Stomach smooth muscle (tissue), 2 donors: ENCODE results near the gene TMEM220.

Experiments
- H3K27ac ChIP-seq: one replicate; pipeline ENCODE4 v1.7.0; 2013; ENCODE audit warnings: mild to moderate bottlenecking, low read length, inconsistent platforms
- H3K27me3 ChIP-seq, 2 donors: one replicate each; pipeline ENCODE4 v1.7.0; 2013; ENCODE audit warnings: low read length in 2 of 2; ENCODE audit not compliant: insufficient read depth in 2 of 2, control insufficient read depth in 1 of 2
- H3K36me3 ChIP-seq, 2 donors: one replicate each; pipeline ENCODE4 v1.7.0; 2013; ENCODE audit warnings: low read length in 2 of 2; ENCODE audit not compliant: control insufficient read depth in 2 of 2, insufficient read depth in 2 of 2
- H3K4me1 ChIP-seq: one replicate; pipeline ENCODE4 v1.7.0; 2013; ENCODE audit warnings: low read length; ENCODE audit not compliant: control insufficient read depth, insufficient read depth
- H3K4me3 ChIP-seq, 2 donors: one replicate each; pipeline ENCODE4 v1.7.0; 2013; ENCODE audit warnings: low read length in 2 of 2
- H3K9ac ChIP-seq, 2 donors: one replicate each; pipeline ENCODE4 v1.7.0; 2013; ENCODE audit warnings: low read length in 2 of 2, mild to moderate bottlenecking in 1 of 2
- H3K9me3 ChIP-seq, 2 donors: one replicate each; pipeline ENCODE4 v1.7.0; 2013; ENCODE audit warnings: low read length in 2 of 2; ENCODE audit not compliant: control insufficient read depth in 2 of 2
- donor health status: healthy.
- donor health status: Pancreatic carcinoma.

The TMEM220 gene

DNA sequence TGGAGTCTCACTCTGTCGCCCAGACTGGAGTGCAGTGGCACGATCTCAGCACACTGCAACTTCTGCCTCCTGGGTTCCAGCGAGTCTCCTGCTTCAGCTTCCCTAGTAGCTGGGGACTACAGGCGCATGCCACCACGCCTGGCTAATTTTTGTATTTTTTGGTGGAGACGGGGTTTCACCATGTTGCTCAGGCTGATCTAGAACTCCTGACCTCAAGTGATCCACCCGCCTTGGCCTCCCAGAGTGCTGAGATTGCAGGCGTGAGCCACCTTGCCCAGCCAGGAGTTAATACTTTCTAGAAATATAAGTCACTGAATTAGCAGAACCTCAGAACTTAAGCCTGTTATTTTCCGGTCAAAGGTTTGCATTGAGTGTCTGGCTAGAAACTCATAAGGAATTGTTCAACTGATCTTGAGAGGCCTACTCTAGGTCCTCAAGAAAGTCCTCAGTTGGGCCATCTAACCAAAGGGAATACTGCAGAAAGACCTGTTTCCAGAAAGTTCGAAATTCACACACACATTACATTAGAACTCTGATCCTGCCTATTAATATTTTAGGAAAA, 1.4 kb downstream of the TMEM220 start:
- Histone ChIP-seq H3K4me3 (no peak overlapping the region), H3K27ac (peak overlapping the region; percentile 88), H3K9ac (peak overlapping the region in 1 of 2 donors; percentile 82)

DNA sequence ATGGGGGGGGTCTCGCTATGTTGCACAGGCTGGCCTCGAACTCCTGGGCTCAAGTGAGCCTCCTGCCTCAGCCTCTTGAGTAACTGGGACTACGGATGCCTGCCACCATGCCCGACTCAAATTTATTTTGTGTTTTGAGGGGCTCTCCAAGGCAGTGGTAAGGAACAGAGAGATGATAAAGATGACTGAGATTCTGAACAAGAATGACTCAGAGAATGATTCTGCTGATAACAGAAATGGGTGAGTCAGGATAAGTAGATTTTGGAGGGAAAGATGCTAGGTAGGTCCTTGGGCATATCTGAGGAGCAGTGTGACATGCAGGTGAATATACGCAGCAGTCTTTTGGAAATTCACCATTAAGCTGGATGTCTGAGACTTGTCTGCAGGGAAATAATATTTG, 2.6 kb downstream of the TMEM220 start:
- H3K9me3 ChIP-seq, result no peaks in the 10 kb centered on the region
- no peak overlapping the region for H3K9ac ChIP-seq
- H3K4me3 ChIP-seq, result no peak overlapping the region
- no peaks in the 10 kb centered on the region for H3K4me1 ChIP-seq
- H3K27me3 ChIP-seq, result no peaks in the 10 kb centered on the region
- peaks cover 20 to 21% of the 10 kb centered on the region in 2 donors for H3K36me3 ChIP-seq
- no peak overlapping the region for H3K27ac ChIP-seq

More for the DNA sequence above, 1.4 kb downstream of the TMEM220 start:
- no peaks in the 10 kb centered on the region for H3K4me1 ChIP-seq
- H3K9me3 ChIP-seq, result no peaks in the 10 kb centered on the region
- H3K27me3 ChIP-seq, result no peaks in the 10 kb centered on the region
- peaks cover 11 to 19% of the 10 kb centered on the region in 2 donors for H3K36me3 ChIP-seq

DNA sequence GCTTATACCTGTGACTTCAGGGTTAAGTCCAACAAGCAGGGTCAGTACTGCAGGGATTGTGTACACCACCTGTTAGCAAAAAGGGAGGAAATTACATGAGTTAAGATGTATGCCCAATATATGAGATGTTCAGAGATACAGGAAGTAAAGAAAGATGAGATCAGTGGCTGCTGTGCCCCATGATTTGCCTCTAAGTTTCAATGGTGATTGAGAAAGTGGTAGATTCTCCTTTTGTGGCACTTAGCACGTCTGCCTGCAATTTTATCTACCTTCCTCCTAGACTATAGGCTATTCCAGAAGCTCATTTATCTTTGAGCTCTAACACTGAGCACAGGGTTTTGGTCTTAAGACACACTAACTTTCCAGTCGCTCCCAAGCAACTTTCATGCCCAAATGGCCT, 3.6 kb downstream of the TMEM220 start:
- Histone ChIP-seq H3K9me3 (no peaks in the 10 kb centered on the region), H3K9ac (no peak overlapping the region), H3K4me1 (no peaks in the 10 kb centered on the region), H3K27me3 (no peaks in the 10 kb centered on the region), H3K4me3 (no peak overlapping the region), H3K27ac (no peak overlapping the region), H3K36me3 (peaks cover 20 to 21% of the 10 kb centered on the region in 2 donors)

DNA sequence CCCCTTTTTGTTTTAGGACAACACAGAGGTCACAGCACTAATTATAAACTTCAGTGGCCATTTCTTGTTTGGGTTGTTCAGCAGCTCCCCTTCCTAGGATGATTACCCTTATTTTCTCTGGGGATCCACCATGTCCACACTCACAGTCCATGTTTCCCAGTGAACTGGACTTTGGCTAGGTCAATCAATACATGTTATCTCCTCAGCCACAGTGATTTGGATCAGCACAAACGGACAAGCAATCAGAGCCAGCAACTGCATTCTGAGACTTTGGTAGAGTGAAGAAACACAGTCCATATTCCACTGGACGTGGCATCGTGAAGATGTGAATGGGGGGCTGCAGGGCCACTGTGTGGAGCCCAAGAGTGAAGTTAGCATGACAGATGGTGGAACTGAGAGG, 4.6 kb downstream of the TMEM220 start:
- H3K4me3 ChIP-seq, result no peak overlapping the region
- H3K27me3 ChIP-seq, result no peaks in the 10 kb centered on the region
- H3K9me3 ChIP-seq, result no peaks in the 10 kb centered on the region
- no peak overlapping the region for H3K27ac ChIP-seq
- H3K36me3 ChIP-seq, result peaks cover 20 to 21% of the 10 kb centered on the region in 2 donors
- no peak overlapping the region for H3K9ac ChIP-seq
- no peaks in the 10 kb centered on the region for H3K4me1 ChIP-seq

DNA sequence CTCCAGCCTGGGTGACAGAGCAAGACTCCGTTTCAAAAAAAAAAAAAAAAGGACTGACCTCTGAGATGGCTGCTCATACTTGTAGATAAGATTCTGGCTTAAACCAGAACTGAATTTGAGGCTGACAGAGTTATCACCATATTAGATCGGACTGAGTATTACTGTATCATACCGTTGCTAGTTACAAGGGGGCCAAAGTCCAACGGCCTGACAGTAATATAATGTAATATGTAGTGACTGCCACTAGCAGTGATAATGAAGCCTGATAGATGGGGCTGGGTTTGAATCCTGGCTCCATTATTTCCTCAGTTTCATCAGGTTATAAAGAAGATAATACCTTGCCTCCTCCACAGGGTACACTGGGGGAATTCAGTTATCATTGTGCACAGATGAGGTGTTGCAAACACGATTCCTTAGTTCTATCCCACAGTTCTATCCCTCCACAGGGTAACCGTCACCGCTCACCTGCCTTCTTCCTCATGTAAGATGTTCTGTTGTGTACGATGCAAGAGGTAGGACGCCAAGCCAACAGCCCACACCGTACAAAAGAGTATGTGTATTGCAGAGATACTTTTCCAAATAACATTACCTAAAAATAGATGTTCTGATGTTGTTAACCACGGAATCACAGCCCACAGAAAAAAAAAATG, 5.2 kb downstream of the TMEM220 start:
- Histone ChIP-seq H3K36me3 (peaks cover 20 to 21% of the 10 kb centered on the region in 2 donors), H3K4me3 (no peak overlapping the region), H3K27me3 (no peaks in the 10 kb centered on the region), H3K9me3 (no peaks in the 10 kb centered on the region), H3K27ac (no peak overlapping the region), H3K4me1 (no peaks in the 10 kb centered on the region), H3K9ac (no peak overlapping the region)

DNA sequence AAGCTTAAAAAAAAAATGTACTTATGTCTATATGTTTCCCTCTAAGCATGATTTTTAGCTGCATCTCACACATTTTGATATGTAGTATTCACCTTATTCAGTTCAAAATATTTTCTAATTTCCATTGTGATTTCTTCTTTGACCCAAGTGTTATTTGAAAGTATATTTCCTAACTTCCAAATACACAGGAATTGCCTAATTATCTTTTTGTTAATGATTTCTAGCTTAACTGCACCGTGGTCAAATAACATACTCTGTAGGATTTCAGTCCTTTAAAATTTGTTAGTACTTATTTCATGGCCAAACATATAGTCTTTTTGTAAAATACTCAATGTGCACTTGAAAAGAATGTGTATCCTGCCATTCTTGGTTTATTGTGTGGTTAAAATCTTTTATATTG, 11.3 kb downstream of the TMEM220 start:
- Histone ChIP-seq H3K4me3 (no peak overlapping the region), H3K9ac (no peak overlapping the region), H3K27ac (no peak overlapping the region), H3K4me1 (no peaks in the 10 kb centered on the region), H3K36me3 (peaks cover 2 to 11% of the 10 kb centered on the region in 2 donors), H3K9me3 (no peaks in the 10 kb centered on the region), H3K27me3 (no peaks in the 10 kb centered on the region)

DNA sequence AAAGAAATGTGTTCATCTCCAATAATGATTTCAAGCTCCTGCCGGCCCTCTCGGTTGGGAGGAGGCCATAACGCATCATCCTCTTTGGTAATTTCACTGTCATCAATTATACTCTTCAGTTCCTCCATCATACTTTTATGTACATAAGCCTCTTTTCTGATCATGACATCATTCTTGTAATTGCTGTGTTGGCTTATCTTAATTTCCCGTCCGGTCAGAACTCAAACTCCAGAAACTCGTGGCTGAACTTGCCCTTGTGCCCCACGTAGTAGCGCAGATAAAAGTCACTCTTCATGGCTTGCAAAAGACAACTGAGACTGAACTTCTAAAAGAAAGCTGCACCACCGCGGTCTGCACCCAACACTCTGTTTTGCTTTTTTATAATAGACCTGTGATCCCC, 13.6 kb downstream of the TMEM220 start:
- Histone ChIP-seq H3K9me3 (no peaks in the 10 kb centered on the region), H3K4me1 (no peaks in the 10 kb centered on the region), H3K36me3 (peaks cover 14 to 18% of the 10 kb centered on the region in 2 donors), H3K27ac (no peak overlapping the region), H3K4me3 (no peak overlapping the region), H3K27me3 (no peaks in the 10 kb centered on the region), H3K9ac (no peak overlapping the region)

DNA sequence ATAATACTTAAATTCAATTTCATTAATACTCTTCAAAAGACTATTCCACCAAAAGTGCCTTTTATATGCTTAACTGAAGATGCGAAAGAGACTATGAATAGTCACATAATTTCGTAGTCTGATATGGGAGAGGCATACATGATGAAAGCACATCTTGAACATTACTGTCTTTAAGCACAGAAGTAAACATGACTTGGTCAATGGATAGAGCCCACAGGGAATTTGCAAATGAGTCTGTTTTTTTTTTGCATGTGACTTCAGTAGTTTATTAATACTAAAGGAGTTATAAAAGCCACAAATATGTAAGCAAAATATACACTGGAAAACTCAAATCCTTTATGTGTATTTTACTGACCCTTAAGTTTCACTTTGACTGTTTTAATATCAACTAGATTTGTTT, 16.5 kb downstream of the TMEM220 start:
- H3K9ac ChIP-seq, result no peak overlapping the region
- no peaks in the 10 kb centered on the region for H3K4me1 ChIP-seq
- peaks cover 20 to 28% of the 10 kb centered on the region in 2 donors for H3K36me3 ChIP-seq
- H3K4me3 ChIP-seq, result no peak overlapping the region
- H3K27me3 ChIP-seq, result no peaks in the 10 kb centered on the region
- H3K27ac ChIP-seq, result no peak overlapping the region
- no peaks in the 10 kb centered on the region for H3K9me3 ChIP-seq

DNA sequence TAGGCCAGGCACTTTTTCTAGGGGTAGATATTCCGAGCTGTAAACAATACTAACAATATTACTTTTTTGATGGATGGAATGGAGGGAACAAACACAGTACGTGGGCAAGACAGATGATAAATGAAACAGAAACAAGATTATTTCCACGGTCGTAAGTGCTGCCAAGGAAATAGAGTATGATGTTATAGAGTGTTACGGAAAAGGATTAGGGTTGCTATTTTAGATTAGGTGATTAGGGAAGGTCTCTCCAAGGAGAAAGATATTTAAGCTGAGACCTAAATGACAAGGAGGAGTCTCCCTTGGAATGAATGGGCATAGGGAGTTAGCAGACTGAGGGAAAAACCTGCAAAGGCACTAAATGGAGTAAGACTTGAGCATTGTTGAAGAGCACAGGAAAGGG, 24.1 kb downstream of the TMEM220 start:
- no peaks in the 10 kb centered on the region for H3K4me1 ChIP-seq
- no peaks in the 10 kb centered on the region for H3K27me3 ChIP-seq
- H3K9me3 ChIP-seq, result no peaks in the 10 kb centered on the region
- H3K9ac ChIP-seq, result no peak overlapping the region
- no peak overlapping the region for H3K4me3 ChIP-seq
- no peak overlapping the region for H3K27ac ChIP-seq
- H3K36me3 ChIP-seq, result peaks cover 27 to 38% of the 10 kb centered on the region in 2 donors

DNA sequence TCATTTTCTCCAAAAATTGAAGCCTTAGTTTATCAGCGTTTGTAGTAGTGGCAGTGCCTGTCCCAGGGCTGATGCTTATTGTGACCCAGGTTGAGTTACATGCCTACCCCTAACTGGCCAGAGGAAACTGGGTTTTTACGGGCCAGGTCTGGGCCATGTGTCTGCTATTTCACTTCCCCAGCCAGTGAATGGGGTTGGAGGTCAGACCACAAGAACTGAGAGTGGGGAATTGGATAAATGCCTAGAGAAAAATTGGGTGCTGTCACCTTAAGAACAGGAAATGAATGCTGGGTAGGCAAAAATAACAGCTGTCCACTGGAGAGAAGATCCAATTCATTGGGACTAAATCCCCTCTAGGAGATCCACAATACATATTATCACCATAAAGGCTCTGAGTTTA, 27.2 kb downstream of the TMEM220 start:
- no peaks in the 10 kb centered on the region for H3K27me3 ChIP-seq
- no peaks in the 10 kb centered on the region for H3K9me3 ChIP-seq
- H3K36me3 ChIP-seq, result peaks cover 21 to 23% of the 10 kb centered on the region in 2 donors
- no peaks in the 10 kb centered on the region for H3K4me1 ChIP-seq
- H3K9ac ChIP-seq, result no peak overlapping the region
- no peak overlapping the region for H3K4me3 ChIP-seq
- no peak overlapping the region for H3K27ac ChIP-seq

DNA sequence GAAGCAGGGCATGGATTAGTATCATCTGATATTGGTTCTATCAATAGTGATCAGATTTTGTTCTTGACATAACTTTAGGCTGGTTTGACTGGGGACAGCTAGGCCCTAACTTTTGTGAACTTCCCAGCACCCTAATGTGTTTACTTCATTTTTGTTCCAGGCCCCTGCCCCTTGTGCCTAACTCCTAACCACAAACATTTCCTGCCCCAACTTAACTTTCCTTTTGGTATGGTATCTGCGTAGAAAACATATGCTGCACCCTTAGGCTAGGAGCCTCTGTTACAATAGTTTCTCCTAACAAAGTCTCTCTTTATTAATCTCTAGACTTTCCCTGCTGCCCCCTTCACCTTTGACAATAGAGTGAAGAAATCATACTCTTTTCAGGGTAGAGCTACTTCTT, 30.0 kb downstream of the TMEM220 start:
- Histone ChIP-seq H3K9ac (no peak overlapping the region), H3K4me1 (peaks cover 4% of the 10 kb centered on the region), H3K27ac (no peak overlapping the region), H3K36me3 (peaks cover 1 to 4% of the 10 kb centered on the region in 2 donors), H3K27me3 (no peaks in the 10 kb centered on the region), H3K9me3 (no peaks in the 10 kb centered on the region), H3K4me3 (no peak overlapping the region)
